Cerebellar cortex (tissue), 1 donor: Measurements from ENCODE around the gene RBM28.

ENCODE experiments used
- DNase-seq: peaks from one replicate; pipeline ENCODE4 v3.0.0-alpha.2; 2015; ENCODE audit warnings: low spot score

RBM28 gene, protein sequence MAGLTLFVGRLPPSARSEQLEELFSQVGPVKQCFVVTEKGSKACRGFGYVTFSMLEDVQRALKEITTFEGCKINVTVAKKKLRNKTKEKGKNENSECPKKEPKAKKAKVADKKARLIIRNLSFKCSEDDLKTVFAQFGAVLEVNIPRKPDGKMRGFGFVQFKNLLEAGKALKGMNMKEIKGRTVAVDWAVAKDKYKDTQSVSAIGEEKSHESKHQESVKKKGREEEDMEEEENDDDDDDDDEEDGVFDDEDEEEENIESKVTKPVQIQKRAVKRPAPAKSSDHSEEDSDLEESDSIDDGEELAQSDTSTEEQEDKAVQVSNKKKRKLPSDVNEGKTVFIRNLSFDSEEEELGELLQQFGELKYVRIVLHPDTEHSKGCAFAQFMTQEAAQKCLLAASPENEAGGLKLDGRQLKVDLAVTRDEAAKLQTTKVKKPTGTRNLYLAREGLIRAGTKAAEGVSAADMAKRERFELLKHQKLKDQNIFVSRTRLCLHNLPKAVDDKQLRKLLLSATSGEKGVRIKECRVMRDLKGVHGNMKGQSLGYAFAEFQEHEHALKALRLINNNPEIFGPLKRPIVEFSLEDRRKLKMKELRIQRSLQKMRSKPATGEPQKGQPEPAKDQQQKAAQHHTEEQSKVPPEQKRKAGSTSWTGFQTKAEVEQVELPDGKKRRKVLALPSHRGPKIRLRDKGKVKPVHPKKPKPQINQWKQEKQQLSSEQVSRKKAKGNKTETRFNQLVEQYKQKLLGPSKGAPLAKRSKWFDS

GRCh38 chr7:128343554-128344430 lies at the start of gene RBM28:
RBM28 (minus strand) TSS chr7:128343908; CDS start chr7:128343793, 115 bp downstream.
- peak; percentile 93 for DNase-seq

- no peak for DNase-seq
Measured at GRCh38 chr7:128392446-128393327, 49.0 kb upstream of the RBM28 start.

GRCh38 chr7:128391805-128392204 lies 48.1 kb upstream of the RBM28 start:
- DNase-seq, result no peak

DNA sequence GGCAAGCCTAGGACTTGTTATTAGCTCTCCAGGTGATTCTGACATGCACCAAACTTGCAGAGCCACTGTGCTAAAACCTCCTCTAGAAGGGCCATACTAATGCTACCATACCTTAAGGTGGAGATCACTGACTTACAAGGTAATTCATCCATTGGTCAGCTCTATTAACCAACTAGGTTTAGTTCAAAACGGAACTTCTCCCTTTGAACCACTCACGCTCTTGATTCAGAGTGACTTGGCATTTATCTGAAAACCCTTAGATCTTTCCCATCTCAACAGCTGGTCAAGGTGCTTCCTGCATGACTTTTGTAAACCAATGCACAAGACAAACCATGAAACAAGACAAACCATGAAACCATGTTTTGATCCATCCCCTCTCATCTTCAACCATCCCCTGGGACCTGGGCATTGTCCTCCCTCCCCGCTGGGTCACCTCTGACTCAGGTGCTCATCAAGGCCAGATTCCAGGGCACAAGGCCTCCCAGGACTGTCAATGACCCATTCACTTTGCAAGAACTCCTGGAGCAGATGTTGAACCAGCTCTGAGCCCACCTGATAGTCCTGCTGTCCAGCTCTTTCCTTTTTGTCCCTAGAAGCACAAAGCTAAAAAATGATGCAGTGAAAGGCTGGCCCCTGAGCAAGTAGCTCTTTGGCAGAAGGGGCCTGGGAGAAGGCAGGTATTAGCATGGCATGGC lies 47.3 kb upstream of the RBM28 start:
- no peak for DNase-seq

DNA sequence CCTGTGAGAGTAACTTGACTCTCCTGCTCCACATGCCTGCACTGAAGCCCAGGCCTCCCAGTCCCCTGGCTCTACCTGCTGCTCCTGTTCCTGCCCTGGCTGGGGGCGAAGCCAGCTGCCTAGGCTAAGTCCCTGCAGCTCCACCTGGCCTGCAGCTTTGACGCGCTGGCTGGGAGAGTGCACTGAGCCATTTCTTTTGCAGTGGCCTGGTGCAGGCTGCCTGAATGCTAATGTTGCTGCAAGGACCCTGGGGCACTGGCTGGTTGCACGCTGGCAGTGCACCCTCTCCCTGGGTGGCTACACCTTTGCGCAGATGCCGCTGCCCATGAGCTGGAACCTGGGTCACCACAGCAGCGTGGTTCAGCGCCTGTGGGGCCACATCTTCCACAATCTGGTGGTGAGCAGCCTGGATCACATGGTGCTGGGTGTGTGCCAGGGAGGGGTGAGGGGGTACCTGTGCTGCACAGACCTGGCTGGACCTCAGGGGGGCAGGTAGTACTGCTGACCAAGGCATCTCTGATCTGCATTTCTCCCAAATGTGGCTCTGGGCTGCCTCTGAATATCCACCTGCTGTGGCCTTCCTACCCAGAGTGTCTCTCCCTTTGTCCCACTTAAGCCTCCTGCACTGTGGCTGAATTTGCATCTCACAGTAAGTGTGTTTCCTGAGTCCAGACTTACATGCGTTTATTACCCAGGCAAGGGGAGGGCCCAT lies 46.1 kb upstream of the RBM28 start:
- DNase-seq, result no peak

GRCh38 chr7:128389085-128389617 lies 45.4 kb upstream of the RBM28 start:
- no peak for DNase-seq

DNA sequence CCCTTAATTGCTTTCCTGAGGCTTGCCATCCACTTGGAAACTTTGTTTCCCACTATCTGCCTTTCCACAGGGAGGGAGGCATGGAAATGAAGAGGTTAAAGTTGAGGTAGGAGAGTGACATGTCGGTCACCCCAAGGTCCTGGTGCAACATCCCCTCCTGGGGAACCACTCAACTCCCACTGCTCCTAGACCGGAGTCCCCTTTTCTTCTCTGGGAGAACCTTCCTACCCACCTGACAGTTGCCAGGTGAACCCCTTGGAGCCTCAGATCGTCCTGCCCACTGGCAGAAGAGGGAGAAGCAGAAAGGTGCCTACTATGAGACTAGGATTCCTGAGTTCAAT lies 44.4 kb upstream of the RBM28 start:
- DNase-seq, result no peak

- peak; percentile 95 for DNase-seq
Measured at GRCh38 chr7:128387216-128388144, 43.8 kb upstream of the RBM28 start.

DNA sequence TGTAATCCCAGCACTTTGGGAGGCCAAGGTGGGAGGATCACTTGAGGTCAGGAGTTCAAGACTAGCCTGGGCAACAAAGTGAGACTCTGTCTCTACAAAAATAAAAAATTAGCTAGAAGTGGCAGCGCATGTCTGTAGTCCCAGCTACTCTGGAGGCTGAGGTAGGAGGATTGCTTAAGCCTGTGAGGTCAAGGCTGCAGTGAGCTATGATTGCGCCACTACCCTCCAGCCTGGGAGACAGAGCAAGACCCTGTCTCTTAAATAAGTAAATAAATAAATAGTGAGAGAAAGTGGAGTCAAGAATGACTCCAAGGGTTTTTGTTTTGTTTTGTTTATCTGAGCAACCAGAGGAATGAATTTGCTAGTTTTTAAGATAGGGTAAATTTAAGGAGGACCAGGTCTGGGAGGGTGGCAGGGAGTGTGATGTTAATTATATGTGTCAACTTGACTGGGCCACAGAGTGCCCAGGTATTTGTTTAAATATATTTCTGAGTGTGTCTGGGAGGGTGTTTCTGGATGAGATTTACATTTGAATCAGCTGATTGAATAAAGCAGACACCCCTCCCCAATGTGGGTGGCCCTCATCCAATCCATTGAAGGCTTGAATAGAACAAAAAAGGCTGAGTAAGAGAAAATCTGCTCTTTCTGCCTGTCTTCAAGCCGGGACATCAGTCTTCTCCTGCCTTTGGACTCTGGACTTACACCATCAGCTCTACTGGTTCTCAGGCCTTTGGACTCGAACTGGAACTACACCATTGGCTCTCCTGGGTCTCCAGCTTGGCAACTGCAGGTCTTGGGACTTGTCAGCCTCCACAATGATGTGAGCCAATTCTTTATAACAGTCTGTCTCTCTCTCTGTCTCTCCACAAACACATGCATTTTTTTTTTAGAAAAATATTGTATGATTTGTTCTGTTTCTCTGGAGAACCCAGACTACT lies 42.5 kb upstream of the RBM28 start:
- DNase-seq, result no peak

DNA sequence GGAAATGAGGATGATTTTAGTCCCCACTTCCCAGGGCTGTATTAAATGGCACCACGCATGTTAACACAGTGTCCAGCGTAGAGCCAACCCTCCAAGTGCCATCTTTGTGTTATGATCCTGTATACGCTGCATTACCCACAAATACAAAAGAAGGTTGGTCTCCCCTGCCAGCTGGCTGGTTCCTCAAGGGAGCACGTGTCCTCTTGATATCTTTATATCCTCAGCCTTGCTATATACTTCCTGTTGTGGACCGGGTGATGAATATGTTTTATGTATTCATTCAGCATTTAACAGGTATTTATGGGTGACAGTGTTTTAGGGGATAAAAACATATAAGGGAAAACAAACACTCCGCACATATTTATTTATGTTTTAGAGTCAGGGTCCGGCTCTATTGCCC lies 41.0 kb upstream of the RBM28 start:
- no peak for DNase-seq

GRCh38 chr7:128383776-128384175 lies 40.1 kb upstream of the RBM28 start:
- no peak for DNase-seq

DNA sequence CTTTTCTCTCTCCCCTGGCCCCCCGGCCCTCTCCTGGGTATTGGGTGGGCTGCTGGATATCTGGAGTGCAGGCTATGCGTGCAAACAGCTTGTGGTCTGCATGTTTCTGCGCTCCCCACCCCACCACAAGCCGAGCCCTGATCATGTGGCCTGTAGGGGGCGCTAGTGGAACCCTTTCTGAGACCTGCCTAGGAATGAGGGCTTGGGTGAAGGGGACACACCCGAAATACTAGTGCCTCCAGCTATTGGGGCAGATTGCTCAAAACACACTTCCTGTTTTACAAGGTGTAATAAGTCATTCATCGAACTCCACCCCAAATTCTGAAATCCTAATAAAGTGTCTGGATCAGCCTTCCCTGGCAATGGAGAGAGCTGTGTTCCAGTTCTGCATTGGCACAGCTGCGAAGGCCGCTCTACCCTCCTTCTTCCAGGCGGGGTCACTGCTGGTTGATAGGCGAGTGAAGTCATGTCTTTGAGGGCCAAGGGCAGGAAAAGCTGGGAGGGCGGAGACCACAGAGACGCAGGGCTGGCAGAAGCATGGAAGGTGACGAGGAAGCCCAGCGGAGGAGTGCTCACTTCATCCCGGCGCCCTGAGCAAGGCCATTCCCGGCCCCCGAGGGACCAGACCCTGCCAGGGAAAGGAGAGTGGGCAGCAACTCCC lies 37.6 kb upstream of the RBM28 start:
- DNase-seq, result peak; percentile 31

GRCh38 chr7:128380483-128381106 lies 36.9 kb upstream of the RBM28 start:
- no peak for DNase-seq

GRCh38 chr7:128379900-128380479 lies 36.3 kb upstream of the RBM28 start:
- no peak for DNase-seq

GRCh38 chr7:128378637-128379036 lies 34.9 kb upstream of the RBM28 start:
- DNase-seq, result no peak

DNA sequence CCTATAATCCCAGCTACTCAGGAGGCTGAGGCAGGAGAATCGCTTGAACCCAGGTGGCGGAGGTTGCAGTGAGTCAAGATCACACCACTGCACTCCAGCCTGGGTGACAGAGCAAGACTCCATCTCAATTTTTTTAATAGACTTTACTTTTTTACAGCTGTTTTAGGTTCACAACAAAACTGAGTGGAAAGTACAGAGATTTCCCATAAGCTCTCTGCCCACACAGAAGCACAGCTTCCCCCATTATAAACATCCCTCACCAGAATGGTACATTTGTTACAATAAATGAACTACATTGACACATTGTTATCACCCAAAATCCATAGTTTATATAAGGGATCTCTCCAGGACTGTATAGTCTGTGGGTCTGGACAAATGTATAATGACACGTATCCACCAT lies 32.4 kb upstream of the RBM28 start:
- DNase-seq, result no peak
